Right lobe of liver (tissue), 4 donors: ENCODE results near the gene DUOX2.

Experiments
- CTCF ChIP-seq, 4 donors: fragments of 200-600 bp in 3 of 4; fragments of 450-650 bp in 1 of 4; IDR thresholded peaks; one replicate each; pipeline versions ENCODE4 v1.5.1 to v1.8.0; 2016 to 2022; ENCODE audit warnings: antibody characterized with exemption in 4 of 4, mild to moderate bottlenecking in 2 of 4
- POLR2A ChIP-seq: fragments of 450-650 bp; IDR thresholded peaks from one replicate; pipeline ENCODE4 v1.6.1; 2017; ENCODE audit warnings: antibody characterized with exemption, mild to moderate bottlenecking
- donor health status: DM: no; HTN: no; CAD: no.
- donor health status: DM: no; HTN: no; CAD: no.
- donor health status: DM: no; HTN: yes; CAD: no.

GRCh38 chr15:45095661-45096060, 18.3 kb downstream of the DUOX2 start:
- TF ChIP-seq CTCF (IDR thresholded peaks at IDR 0.05) (no peak), POLR2A (no peak)
